Stimulated activated CD8-positive, alpha-beta memory T cell treated with anti-CD3 and anti-CD28 coated beads, Interleukin-12 subunit alpha, Interleukin-12 subunit beta, amount 100 ng/mL, for 24 hours (primary cell): ENCODE data around the gene ETDC.
"Not testable (repeated sequence)": the region's sequence is repeated elsewhere in the genome, so short reads cannot be mapped to it uniquely, and the experiment has no call there.

Source experiments
- DNase-seq: peaks from one replicate; pipeline ENCODE4 v3.0.0-alpha.2; 2020; ENCODE audit errors: extremely low read depth

ETDC gene

GRCh38 chrX:135309430-135309923, at the start of gene ETDC:
Gene ETDC, plus strand, starts transcription at chrX:135309480. Its CDS starts 0 bp downstream, at chrX:135309480.
- no peak for DNase-seq

DNA sequence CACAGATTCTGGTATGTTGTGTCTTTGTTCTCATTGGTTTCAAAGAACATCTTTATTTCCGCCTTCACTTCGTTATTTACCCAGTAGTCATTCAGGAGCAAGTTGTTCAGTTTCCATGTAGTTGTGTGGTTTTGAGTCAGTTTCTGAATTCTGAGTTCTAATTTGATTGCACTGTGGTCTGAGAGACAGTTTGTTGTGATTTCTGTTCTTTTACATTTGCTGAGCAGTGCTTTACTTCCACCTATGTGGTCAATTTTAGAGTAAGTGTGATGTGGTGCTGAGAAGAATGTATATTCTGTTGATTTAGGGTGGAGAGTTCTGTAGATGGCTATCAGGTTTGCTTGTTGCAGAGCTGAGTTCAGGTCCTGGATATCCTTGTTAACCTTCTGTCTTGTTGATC, 48.3 kb upstream of the ETDC start:
- not testable (repeated sequence) for DNase-seq

DNA sequence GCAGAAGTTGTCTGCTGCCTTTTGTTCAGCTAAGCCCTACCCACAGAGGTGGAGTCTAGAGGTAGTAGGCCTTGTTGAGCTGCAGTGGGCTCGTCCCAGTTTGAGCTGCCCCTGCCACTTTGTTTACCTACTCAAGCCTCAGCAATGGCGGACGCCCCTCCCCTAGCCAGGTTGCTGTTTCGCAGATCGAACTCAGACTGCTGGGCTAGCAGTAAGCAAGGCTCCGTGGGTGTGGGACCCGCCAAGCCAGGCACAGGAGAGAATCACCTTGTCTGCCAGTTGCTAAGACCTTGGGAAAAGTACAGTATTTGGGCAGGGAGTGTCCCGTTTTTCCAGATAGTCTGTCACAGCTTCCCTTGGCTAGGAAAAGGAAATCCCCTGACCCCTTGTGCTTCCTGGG, 45.9 kb upstream of the ETDC start:
- not testable (repeated sequence) for DNase-seq

DNA sequence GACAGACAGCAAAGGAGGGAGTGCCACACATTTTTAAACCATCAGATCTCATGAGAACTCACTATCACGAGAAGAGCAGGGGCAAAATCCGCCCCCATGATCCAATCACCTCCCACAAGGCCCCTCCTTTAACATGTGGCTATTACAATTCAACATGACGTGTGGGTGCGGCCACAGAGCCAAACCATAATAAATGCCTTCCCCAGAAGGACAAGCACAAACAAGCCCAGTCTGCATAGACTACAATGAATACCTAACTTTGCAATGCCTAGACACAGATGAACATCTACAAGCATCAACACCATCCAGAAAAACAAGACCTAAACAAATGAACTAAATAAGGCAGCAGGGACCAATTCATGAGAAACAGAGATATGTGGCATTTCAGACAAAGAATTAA, 45.1 kb upstream of the ETDC start:
- DNase-seq, result no peak

DNA sequence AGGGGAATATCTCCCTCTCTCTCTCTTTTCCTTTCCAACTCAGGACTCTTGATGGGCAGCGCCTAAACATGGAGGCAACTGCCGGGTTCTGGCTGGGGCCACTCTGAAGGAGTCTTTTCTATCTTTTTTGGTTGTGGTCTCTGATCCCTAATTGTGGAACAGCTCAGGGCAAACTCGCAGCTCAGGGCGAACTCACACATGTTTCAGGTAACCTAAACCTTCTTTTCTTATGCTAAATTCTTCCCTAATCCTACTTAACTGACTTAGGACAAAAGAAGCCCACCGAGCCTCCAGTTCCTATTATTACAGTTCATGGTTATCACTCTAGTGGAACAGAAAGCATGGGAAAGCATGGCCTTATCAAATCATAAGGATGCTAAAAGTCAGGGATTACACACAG, 36.1 kb upstream of the ETDC start:
- no peak for DNase-seq

- DNase-seq, result no peak
Observed at GRCh38 chrX:135275973-135276372, 33.3 kb upstream of the ETDC start.

GRCh38 chrX:135287266-135287823, 21.9 kb upstream of the ETDC start:
- no peak for DNase-seq

DNA sequence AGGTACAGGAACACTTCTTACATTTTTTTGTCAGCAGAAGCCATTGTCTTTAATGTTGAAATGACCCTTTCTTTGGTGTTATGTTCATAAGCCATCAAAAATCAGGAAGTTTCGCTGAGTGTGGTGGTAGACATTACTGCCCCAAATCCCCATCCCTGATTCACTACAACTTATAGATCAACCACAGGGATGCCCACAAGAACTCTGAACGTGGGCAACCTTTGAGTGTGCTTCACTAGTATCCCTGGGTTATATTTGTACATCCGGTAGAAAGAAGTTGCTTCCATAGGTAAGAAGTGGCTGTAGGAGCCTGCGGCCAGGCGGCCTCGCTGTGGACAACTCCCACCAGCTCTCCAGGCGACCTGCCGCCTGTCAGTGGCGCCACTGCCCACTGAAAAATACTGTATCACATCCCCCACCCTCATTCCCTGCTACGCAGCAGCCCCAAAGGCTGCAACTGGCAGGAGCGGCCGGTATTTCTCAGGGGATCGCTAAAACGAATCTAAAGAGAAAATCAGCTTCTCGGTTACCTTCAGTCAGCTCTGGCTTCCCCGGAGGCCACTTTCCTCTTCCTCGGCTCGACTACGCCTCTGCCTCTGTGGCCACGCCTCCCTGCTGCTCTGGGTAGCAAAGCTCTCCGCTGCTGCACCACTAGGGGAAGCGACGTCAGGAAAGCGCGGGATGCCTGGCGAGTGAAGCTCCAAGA, 13.9 kb upstream of the ETDC start:
- peak; percentile 12 for DNase-seq

DNA sequence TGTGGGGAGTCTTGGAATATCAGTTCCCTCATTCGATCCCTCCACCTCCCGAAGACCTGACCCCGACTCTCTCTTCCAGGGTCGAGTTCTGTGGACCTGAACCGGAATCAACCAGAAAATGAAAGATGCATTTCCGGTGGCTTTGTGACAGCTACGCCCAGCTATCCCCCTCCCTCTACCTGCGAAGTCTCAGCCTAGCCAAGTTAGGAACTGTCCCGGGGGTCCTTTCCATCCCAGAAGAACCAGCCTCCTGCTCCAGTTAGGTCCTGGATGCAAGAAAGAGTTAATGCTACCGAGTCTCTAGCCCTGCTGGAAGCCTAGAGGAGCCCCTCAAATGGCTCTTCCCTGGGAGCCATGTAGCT, 13.4 kb upstream of the ETDC start:
- no peak for DNase-seq

- no peak for DNase-seq
Observed at GRCh38 chrX:135302269-135302873, 6.9 kb upstream of the ETDC start.

DNA sequence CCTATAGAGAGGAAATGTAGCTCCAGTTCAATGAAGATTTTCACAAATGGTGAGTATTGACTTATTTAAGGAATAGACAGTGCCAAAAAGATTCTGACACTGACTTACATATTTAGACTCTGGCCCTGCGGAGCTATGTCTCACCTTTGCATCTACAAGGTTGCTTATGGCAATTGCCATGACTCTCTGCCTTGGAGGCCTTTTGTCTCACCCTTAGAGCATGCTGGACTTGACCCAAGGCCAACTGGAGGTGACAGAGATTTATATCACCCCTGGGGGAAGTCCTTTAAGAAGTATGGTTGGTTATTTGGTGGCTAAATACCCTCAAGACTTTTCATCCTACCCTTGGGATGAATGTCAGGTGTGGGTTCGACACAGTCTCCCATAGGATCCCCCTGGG, 4.5 kb upstream of the ETDC start:
- no peak for DNase-seq

DNA sequence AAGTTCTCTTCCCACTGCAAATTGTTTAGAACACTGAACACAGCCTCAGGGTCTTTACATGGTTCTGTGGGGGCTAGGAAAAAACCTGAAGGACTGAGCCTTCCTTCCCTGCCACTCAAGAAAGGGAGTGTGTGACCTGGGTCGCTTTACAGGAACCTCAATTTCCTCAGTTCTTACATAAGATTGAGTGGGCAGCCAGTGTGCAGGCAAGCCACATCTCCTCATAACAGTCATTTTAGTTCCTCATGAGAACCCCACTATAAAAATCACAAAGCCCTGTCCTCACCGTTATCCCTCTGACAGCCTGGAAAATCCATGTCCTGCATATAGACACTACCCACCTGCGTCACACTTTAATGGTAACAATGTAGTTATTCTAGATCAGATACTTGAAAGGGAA, 2.1 kb upstream of the ETDC start:
- DNase-seq, result no peak

DNA sequence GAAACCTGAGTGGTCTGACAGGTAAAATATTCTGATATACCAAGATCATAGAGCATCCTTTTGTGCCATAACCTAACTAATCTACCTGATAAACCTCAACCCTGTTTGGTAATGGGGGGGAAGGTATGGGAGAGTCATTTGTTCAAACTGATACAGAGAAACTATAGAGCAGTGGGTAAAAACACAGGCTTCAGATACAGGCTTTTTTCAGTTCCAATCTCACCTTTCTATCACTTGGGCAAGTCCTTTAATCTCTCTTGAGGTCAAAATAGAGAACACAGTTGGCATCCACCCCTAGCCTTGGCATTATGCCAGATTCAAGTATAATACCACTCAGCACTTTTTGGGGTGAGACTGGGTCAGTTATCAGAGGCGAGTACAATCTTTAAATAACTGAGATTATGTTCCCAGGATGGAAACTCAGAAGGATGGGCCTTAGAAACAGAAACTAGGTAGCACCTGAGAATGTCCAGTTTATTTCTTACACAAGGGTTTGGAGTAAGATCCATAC, 880 bp upstream of the ETDC start:
- no peak for DNase-seq

DNA sequence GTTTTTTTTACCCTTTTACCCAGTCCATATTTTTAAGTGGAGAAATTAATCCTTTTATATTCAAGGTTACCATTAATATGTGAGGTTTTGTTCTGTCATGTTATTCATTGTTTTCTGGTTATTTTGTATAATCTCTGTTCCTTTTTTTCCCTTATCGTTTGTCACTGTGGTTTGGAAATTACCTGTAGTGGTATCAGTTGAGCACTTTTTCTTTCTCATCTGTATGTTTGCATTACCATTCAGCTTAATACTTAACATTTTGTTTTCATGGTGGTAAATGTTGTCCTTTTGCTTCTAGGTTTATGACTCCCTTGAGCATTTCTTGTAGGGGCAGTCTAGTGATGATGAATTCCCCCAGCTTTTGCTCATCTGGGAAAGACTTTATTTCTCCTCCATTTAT, 6.6 kb downstream of the ETDC start:
- no peak for DNase-seq

GRCh38 chrX:135324463-135324862, 15.2 kb downstream of the ETDC start:
- DNase-seq, result no peak

DNA sequence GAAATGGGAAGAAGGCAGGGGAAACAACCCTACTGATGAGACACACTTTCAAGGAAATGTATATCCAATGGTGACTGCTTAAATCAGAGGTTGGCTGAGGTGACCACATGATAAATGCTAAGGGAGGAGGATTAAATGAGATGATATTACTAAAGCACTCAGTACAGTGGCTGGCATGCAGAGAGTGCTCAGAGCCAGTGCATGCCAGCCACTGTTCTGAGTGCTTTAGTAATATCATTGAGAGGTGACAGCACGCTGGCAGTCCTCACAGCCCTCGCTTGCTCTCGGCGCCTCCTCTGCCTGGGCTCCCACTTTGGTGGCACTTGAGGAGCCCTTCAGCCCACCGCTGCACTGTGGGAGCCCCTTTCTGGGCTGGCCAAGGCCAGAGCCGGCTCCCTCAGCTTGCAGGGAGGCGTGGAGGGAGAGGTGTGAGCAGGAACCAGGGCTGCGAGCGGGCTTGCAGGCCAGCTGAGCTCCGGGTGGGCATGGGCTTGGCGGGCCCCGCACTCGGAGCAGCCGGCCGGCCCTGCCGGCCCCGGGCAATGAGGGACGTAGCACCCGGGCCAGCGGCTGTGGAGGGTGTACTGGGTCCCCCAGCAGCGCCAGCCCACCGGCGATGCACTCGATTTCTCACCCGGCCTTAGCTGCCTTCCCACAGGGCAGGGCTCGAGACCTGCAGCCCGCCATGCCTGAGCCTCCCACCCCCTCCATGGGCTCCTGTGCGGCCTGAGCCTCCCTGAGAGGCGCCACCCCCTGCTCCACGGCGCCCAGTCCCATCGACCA, 15.9 kb downstream of the ETDC start:
- DNase-seq, result not testable (repeated sequence)

- DNase-seq, result no peak
Observed at GRCh38 chrX:135327299-135327698, 18.0 kb downstream of the ETDC start.

- no peak for DNase-seq
Observed at GRCh38 chrX:135328421-135329005, 19.2 kb downstream of the ETDC start.

DNA sequence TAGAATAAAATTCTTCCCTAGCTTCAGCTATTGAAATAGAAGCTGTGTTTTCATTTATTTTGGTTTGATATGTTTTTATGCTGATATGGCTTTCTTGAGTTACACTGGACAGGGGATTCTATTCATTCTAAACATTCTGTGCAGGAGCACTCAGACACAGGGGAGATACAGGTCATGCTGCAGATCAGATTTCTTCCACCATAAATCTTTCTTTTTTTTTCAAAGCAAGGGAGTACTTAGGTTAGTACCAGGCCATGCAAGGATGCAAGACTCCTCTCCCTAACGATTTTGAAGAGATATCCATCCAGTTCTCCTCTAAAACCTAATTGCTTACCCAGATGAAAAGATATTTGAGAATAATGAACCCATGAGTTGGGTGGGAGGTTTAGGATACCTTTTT, 21.4 kb downstream of the ETDC start:
- no peak for DNase-seq

DNA sequence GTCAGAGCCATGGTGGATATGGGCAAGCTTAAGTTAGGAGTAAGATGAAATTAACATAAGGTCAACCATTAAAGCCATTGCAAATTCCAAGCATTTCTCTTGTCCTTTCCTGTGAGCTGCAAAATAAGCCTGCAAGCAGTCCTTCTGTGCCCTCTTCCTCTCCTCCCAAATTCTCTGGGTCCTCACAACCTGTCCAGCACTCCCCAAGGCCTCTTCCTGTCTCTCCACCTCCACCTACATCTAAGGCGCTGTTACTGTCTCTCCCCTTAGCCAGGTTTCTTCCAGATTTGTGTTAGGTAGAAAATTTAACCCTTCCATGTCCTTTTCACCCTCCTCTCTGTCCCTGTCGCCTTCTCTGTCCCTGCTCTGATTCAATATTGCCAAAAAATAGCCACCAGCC, 22.2 kb downstream of the ETDC start:
- DNase-seq, result no peak

- no peak for DNase-seq
Observed at GRCh38 chrX:135340831-135341230, 31.6 kb downstream of the ETDC start.

GRCh38 chrX:135345107-135345589, 35.9 kb downstream of the ETDC start:
- DNase-seq, result no peak
